Measurements from ENCODE around the gene ITPRIPL2. TPM values are rescaled to one million over a fixed set of nuclear protein-coding genes. Genes with fewer than 3 reads are reported as not detected.
A peak's percentile ranks its signal among the peaks of the same experiment; 100 is the strongest.

The ITPRIPL2 gene
- total RNA-seq, 1 donor from 2014 or later, result 58.4 TPM

DNA sequence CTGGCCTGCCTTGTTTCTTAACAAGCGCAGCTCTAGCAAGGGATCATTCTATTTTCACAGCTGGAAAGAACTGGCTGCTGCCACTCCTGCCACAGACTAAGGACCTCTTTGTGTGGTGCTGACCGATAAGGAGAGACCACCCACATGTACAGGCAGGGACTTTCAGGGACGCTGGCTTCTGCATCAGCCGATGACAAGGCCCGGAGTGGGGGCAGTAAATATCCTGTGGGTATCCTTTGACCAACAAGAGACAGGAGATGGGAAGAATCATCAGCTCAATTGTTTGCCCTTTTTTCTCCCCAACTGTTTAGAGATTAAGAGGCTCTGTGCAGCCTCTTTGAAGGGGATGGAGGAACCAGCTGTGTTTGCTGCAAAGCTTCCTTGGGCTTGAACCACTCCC, 9.2 kb upstream of the ITPRIPL2 start:
- H3K36me3 Mint-ChIP-seq (ENCODE audit: low read depth), result no peaks in the 10 kb centered on the region
- peaks cover 19% of the 10 kb centered on the region for H3K4me1 Mint-ChIP-seq
- peaks cover 5% of the 10 kb centered on the region for H3K27me3 Mint-ChIP-seq
- H3K27ac Mint-ChIP-seq, result no peak overlapping the region
- intact Hi-C loops (cut with micrococcal nuclease), result no loop called here
- peaks cover 3% of the 10 kb centered on the region for H3K9me3 Mint-ChIP-seq
- no peak overlapping the region for H3K4me3 Mint-ChIP-seq
- no peak for DNase-seq

DNA sequence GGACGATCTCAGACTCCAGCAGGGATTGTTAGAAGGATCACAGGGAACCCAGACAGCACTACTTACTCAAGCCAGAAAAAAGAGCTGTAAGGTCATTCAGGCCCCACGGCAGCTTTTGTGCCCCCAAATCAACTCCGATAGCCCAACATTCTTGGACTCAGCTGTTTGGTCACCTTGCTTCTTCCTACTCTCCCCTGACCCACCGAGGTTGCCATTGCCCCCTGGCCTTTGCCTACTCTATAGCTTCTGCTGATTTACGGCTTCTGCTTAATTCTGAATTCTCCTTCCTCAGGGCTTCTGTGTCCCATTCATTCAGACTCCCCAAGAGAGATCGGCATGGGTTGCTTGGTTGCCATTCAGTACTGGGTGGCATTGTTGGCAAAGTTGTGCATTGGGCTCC, 8.6 kb upstream of the ITPRIPL2 start:
- Mint-ChIP-seq H3K27ac (no peak overlapping the region), H3K27me3 (peaks cover 5% of the 10 kb centered on the region), H3K4me1 (peaks cover 19% of the 10 kb centered on the region), H3K36me3 (ENCODE audit: low read depth) (no peaks in the 10 kb centered on the region), H3K4me3 (no peak overlapping the region), H3K9me3 (no peaks in the 10 kb centered on the region)
- intact Hi-C loops (cut with micrococcal nuclease), result no loop called here
- DNase-seq, result no peak

DNA sequence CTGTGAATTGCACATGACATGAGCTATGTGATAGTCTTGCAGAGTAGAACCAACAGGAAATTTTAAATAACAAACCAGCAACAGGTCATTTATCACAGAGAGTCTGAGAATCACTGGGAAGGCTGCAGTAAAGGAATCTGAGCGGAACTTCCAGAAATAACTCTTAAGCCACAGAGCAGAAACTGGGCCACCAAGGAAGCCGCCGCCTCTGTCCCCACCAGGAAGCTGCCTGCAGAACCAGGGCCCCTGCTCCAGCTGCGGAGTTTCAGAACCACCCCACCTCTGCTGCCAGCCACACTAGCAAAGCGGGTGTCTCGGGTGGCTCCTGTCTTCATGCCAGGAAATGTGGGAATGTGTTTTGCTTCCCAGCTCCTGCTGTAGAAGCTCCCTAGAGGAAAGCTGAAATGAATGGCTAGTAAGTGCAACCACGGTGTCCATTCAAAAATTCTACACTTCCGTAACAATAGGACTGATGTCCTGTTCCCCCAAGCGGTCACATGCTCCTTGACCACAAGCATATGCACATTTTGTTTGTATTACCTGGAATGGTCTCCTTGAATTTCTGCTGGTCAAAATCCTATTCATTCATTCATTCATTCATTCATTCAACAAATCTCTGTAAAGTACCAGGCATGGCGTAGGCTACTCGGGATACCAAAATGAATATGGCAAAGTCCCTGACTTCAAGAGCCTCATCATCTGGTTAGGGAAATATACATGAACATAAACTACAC, 7.7 kb upstream of the ITPRIPL2 start:
- H3K4me1 Mint-ChIP-seq, result peaks cover 19% of the 10 kb centered on the region
- intact Hi-C loops (cut with micrococcal nuclease), result no loop called here
- H3K27ac Mint-ChIP-seq, result no peak overlapping the region
- no peaks in the 10 kb centered on the region for H3K9me3 Mint-ChIP-seq
- DNase-seq, result no peak
- peaks cover 5% of the 10 kb centered on the region for H3K27me3 Mint-ChIP-seq
- no peak overlapping the region for H3K4me3 Mint-ChIP-seq
- no peaks in the 10 kb centered on the region for H3K36me3 Mint-ChIP-seq (ENCODE audit: low read depth)

DNA sequence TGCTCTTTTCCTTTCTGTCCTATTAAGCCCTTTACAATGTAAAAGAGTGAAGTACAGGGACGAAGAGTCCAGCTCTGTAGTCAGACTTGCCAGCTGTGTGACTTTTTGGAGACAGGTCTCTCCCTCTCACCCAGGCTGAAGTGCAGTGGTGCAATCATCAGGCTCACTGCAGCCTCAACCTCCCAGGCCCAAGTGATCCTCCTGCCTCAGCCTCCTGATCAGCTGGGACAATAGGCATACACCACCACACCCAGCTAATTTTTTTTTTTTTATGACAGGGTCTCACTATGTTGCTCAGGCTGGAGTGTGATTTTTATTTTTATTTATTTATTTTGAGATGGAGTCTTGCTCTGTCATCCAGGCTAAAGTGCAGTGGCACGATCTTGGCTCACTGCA, 7.1 kb upstream of the ITPRIPL2 start:
- H3K4me3 Mint-ChIP-seq, result no peak overlapping the region
- intact Hi-C loops (cut with micrococcal nuclease), result no loop called here
- H3K9me3 Mint-ChIP-seq, result no peaks in the 10 kb centered on the region
- DNase-seq, result no peak
- H3K36me3 Mint-ChIP-seq (ENCODE audit: low read depth), result no peaks in the 10 kb centered on the region
- H3K4me1 Mint-ChIP-seq, result peaks cover 19% of the 10 kb centered on the region
- H3K27me3 Mint-ChIP-seq, result peaks cover 3% of the 10 kb centered on the region
- H3K27ac Mint-ChIP-seq, result no peak overlapping the region

DNA sequence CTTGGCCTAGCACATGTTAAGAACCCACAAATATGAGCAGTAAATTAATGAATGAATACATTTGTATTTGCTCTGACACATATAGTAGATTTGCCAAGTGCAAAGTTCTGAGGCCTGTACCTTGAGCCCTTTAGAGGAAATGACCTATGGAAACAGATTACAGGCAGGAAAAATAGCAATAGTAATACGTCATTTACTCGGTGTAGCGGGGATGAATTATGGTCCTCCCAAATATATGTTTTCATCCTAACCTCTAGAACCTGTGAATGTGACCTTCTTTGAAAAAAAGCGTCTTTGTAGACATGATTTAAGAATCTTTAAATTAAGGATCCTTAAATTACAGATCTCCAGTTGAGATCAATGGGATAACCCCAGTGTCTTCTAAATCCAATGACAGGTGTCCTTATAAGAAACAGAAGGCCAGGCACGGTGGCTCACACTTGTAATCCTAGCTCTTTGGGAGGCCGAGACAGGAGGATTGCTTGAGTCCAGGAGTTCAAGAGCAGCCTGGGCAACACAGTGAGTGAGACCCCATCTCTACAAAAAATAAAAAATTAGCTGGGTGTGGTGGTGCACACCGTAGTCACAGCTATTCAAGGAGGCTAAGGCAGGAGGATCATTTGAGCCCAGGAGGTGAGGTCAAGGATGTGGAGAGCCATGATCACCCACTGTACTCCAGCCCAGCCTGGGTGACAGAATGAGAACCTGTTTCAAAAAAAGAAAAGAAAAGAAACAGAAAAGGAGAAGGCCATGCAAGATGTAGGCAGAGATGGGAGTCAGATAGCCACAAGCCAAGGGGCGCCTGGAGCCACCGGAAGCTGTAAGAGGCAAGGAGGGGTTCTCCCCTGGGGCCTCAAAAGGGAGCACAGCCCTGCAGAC, 5.1 kb upstream of the ITPRIPL2 start:
- Mint-ChIP-seq H3K4me3 (no peak overlapping the region), H3K36me3 (ENCODE audit: low read depth) (peaks cover 2% of the 10 kb centered on the region), H3K27me3 (peaks cover 13% of the 10 kb centered on the region), H3K9me3 (no peaks in the 10 kb centered on the region), H3K27ac (peak overlapping the region; percentile 46), H3K4me1 (peaks cover 30% of the 10 kb centered on the region)
- no peak for DNase-seq
- intact Hi-C loops (cut with micrococcal nuclease), result no loop called here

DNA sequence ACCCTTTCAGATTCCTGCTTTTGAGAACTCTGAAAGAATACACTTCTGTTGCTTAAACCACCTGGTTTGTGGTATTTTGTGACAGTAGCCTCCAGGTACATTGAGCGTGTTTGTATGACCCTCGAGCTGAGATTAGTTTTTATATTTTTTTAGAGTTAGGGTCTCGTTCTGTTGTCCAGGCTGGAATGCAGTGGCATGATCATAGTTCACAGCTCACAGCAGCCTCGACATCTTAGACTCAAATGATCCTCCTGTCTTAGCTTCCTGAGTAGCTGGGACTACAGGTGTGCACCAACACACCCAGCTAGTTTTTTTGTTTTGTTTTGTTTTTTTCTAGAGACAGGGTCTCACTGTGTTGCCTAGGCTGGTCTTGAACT, 4.5 kb upstream of the ITPRIPL2 start:
- intact Hi-C loops (cut with micrococcal nuclease), result no loop called here
- Mint-ChIP-seq H3K27ac (no peak overlapping the region), H3K27me3 (peaks cover 13% of the 10 kb centered on the region), H3K4me1 (peaks cover 30% of the 10 kb centered on the region), H3K9me3 (no peaks in the 10 kb centered on the region), H3K4me3 (no peak overlapping the region), H3K36me3 (ENCODE audit: low read depth) (peaks cover 2% of the 10 kb centered on the region)
- no peak for DNase-seq

DNA sequence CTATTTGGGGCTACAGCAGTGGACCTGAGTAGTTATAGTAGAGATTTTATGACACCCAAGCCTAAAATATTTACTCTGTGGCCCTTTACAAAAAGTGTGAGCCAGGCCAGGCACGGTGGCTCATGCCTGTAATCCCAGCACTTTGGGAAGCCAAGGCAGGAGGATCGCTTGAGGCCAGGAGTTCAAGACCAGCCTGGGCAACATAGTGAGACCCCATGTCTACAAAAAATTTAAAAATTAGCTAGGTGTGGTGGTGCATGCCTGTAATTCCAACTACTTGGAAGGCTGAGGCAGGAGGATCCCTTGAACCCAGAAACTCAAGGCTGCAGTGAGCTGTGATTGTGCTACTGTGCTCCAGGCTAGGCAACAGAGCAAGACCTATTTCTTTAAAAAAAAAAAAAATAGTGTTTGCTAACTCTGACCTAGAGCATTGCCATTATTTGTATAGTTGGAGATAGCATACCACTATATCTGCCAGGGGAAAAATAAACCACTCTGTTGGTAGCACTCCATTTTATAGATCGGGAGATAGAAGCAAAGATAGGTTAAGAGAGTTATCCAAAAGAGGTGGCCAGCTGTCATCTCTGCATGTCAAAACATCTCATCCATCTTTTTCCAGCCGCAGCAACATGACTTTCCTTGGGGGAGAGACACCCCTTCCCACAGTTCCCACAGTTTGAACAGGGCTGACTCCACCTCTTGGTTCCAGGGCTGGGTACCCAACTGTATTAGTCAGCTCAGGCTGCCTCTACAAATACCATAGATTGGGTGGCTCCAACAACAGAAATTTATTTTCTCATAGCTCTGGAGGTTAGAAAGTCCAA, 3.0 kb upstream of the ITPRIPL2 start:
- Mint-ChIP-seq H3K27me3 (peaks cover 9% of the 10 kb centered on the region), H3K27ac (no peak overlapping the region), H3K9me3 (no peaks in the 10 kb centered on the region), H3K36me3 (ENCODE audit: low read depth) (peaks cover 9% of the 10 kb centered on the region), H3K4me3 (no peak overlapping the region), H3K4me1 (peaks cover 30% of the 10 kb centered on the region)
- intact Hi-C loops (cut with micrococcal nuclease), result no loop called here
- DNase-seq, result no peak

DNA sequence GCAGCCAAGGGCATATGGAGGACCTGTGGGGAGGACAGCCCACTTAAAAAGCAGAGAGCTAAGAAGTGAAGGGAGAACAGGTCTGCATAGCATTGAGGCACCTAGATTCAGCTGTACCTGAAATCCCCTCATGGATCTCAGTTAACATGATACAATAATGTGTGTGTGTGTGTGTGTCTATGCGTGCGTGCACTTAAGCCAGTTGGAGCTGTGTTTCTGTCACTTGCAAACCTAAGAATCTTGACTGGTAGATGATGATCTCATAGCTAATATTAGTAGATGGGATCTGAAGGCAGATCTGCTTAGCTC, 1.7 kb upstream of the ITPRIPL2 start:
- no peaks in the 10 kb centered on the region for H3K9me3 Mint-ChIP-seq
- H3K4me1 Mint-ChIP-seq, result peaks cover 39% of the 10 kb centered on the region
- peak overlapping the region; percentile 81 for H3K27ac Mint-ChIP-seq
- no peak overlapping the region for H3K4me3 Mint-ChIP-seq
- H3K27me3 Mint-ChIP-seq, result peaks cover 9% of the 10 kb centered on the region
- H3K36me3 Mint-ChIP-seq (ENCODE audit: low read depth), result peaks cover 13% of the 10 kb centered on the region
- intact Hi-C loops (cut with micrococcal nuclease), result no loop called here
- DNase-seq, result no peak

DNA sequence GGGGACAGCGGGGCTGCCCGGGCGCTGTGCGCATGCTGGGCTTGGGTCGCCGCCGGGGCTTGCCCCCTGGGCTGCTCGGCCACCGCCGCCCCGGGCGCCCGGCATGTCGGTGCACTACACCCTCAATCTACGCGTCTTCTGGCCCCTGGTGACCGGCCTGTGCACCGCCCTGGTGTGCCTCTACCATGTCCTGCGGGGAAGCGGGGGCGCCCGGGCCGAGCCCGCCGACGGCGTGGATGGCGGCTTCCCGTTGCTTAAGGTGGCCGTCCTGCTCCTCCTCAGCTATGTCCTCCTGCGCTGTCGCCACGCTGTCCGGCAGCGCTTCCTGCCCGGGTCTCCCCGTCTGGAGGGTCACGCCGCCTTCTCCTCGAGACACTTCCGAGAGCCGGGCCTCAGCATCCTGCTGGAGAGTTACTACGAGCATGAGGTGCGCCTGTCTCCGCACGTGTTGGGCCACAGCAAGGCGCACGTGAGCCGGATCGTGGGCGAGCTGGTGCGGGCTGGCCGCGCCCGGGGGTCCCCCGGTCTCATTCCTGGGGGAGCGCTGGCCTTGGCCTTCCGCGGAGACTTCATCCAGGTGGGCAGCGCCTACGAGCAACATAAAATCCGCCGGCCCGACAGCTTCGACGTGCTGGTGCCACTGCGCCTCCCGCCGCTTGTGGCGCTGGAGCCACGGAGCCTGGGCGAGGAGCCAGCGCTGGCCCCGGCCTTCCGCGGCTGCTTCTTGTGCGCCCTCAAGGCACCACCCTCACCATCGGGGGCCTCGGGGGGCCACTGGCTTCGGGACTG, 789 bp downstream of the ITPRIPL2 start:
- H3K36me3 Mint-ChIP-seq (ENCODE audit: low read depth), result peaks cover 23% of the 10 kb centered on the region
- intact Hi-C loops (cut with micrococcal nuclease), result loop anchor here (5.0 kb wide), 2 partner anchors 53 to 268 kb away; partner anchors contain the start of gene SYT17
- peak overlapping the region; percentile 87 for H3K27ac Mint-ChIP-seq
- peak; percentile 73 for DNase-seq
- peak overlapping the region; percentile 87 for H3K4me3 Mint-ChIP-seq
- peaks cover 35% of the 10 kb centered on the region for H3K4me1 Mint-ChIP-seq
- H3K9me3 Mint-ChIP-seq, result no peaks in the 10 kb centered on the region
- peaks cover 9% of the 10 kb centered on the region for H3K27me3 Mint-ChIP-seq

DNA sequence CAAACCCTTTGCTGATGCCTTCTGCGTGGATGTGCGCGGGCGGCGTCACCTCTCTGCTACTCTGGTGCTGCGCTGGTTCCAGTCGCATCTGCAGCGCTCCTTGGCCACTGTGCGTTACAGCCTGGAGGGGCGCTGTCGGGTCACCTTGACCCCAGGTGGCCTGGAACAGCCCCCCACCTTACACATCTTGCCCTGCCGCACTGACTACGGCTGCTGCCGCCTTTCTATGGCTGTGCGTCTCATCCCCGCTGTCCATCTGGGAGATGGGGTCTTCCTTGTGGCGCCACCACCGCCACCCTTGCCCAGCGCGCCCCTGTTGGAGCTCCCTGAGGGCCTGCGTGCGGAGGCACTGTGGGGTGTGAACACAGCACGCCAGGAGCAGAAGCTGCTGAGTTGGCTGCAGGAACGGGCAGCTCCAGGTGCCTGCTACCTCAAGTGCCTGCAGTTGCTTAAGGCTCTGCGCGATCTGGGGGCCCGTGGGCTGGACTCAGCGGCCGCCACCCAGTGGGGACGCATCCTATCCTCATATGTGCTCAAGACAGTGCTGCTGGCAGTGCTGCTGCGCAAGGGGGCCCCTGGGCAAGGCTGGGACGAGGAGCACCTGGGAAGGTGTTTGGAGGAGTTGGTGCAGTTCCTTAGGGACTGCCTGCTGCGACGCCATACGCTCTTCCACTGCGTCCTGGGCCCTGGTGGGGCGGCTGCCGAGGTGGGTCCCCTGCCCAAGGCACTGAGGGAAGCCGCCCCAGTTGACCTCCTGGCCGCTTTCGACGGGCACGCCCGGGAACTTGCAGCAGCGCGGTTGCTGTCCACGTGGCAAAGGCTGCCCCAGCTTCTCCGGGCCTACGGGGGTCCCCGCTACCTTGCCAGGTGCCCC, 1.6 kb downstream of the ITPRIPL2 start:
- peak overlapping the region; percentile 87 for H3K4me3 Mint-ChIP-seq
- intact Hi-C loops (cut with micrococcal nuclease), result loop anchor here (2.0 to 5.0 kb wide), 3 partner anchors 15 to 267 kb away; partner anchors contain the start of gene SYT17
- peaks cover 9% of the 10 kb centered on the region for H3K27me3 Mint-ChIP-seq
- peak overlapping the region; percentile 88 for H3K27ac Mint-ChIP-seq
- DNase-seq, result no peak
- H3K4me1 Mint-ChIP-seq, result peaks cover 39% of the 10 kb centered on the region
- peaks cover 29% of the 10 kb centered on the region for H3K36me3 Mint-ChIP-seq (ENCODE audit: low read depth)
- no peaks in the 10 kb centered on the region for H3K9me3 Mint-ChIP-seq

DNA sequence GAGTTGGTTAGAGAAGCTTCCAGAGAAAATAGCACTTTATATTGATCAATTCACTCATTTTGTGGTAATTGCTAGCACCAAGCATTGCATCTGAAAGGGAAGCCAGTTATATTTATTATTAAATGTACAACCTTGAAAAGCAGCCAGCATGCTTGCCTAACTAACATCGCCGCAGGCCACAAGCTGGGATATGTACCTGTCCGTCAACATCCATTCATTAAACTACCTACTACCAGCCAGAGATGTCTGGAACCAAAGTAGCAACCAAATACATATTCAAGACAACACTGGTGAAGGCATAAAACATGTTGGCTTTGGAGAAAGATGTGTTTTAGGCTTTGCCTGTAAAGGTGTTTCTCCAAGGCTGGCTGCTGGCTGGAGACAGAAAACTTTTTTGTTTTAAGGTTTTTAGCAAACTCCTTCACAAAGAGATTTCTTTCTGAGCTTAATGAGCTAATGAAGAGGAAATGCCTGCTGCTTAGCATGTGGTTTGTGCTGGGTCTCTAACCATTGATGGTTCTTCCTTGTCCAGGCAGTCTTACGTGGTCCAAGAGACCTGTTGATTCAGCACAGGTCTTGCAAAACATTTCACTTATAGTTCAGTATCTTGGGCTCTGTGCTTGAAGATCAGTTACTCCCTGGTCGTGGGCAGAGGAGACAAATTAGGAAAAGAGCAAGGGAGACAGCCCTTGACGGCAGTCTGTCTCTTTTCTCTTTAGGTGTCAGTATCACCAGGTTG, 3.1 kb downstream of the ITPRIPL2 start:
- Mint-ChIP-seq H3K4me1 (peaks cover 43% of the 10 kb centered on the region), H3K36me3 (ENCODE audit: low read depth) (peaks cover 43% of the 10 kb centered on the region), H3K27me3 (peaks cover 9% of the 10 kb centered on the region), H3K4me3 (peak overlapping the region; percentile 87), H3K27ac (peak overlapping the region; percentile 88), H3K9me3 (no peaks in the 10 kb centered on the region)
- DNase-seq, result peak; percentile 58
- intact Hi-C loops (cut with micrococcal nuclease), result loop anchor here (1.0 to 5.0 kb wide), 4 partner anchors 14 to 400 kb away; partner anchors contain the start of gene SYT17

DNA sequence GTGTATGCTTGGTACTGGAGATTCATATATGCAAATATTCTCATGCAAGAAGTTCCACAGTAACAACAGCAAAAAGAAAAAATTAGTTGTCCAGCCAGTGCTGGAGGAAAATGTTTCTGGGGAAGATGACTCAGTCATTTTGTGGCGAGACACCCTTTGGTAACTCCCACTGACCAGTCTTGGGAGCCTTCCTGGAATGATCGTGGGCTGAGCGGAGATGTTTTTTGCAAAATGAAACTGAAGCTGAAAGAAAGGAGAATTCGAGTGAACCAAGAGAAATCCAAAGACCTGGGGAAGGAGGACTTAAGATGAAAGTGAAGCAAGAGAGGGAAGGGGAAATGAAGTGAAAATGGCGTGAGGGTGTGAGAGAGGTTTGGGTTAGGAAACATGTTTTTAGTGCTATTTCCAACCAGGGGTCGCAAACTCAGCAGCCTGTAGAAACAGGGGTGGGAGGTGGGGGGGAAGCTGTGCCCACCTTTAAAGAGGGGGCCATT, 5.2 kb downstream of the ITPRIPL2 start:
- DNase-seq, result peak; percentile 80

More for the DNA sequence above, 5.2 kb downstream of the ITPRIPL2 start:
- Mint-ChIP-seq H3K27me3 (no peaks in the 10 kb centered on the region), H3K27ac (peak overlapping the region; percentile 91), H3K9me3 (no peaks in the 10 kb centered on the region), H3K36me3 (ENCODE audit: low read depth) (peaks cover 54% of the 10 kb centered on the region), H3K4me3 (peak overlapping the region; percentile 79), H3K4me1 (peaks cover 36% of the 10 kb centered on the region)
- intact Hi-C loops (cut with micrococcal nuclease), result loop anchor here (1.0 to 5.0 kb wide), 6 partner anchors 8 to 404 kb away; partner anchors contain the start of genes CCP110, GDE1 and SYT17

All from activated CD4-positive, alpha-beta T cell treated with anti-CD3 and anti-CD28 coated beads, Interleukin-2, amount 10 ng/mL, durations not matched to agents 24 days and 14 days (primary cell).